Measurements from ENCODE around the gene SDHA.

SDHA gene

GRCh38 chr5:217494-218456 is at the start of gene SDHA, which contains the start of gene CCDC127:
Gene SDHA (plus strand): TSS chr5:218320. CDS start chr5:218356, 36 bp downstream.
Gene CCDC127 (minus strand): TSS chr5:218153. CDS start chr5:216849, 1,304 bp downstream.
- DNase-seq (ENCODE audit: low read depth), result peak; percentile 97

- DNase-seq (ENCODE audit: low read depth), result no peak
These were observed 48.9 kb upstream of the SDHA start for GRCh38 chr5:169071-169727.

GRCh38 chr5:169728-170094 is 48.4 kb upstream of the SDHA start:
- no peak for DNase-seq (ENCODE audit: low read depth)

GRCh38 chr5:170971-171800 is 46.9 kb upstream of the SDHA start:
- no peak for DNase-seq (ENCODE audit: low read depth)

DNA sequence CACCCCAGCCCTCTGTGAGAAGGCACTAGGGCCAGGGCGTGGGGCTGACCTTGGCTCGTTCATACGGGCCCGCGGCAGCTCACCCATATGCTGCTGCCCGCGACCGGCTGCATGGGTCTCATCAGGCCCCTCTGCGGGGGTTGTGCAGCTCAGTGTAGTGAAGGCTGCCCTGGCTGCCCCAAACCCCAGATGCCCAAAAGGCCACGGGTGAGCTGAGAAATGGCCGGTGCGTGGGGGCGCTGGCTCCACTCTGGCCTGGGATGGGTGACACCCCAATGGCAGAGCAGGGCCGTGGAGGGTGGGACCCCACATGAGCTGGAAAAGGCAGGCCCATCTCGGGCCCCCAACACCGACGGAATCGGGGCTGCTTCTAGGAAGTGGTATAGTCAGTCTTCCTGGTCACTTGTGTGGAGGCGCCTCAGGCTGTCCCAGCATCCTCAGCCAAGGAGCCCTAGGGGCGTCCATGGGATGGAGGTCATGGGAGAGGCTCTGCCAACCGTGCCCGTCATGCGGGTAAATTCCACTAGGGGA is 46.3 kb upstream of the SDHA start:
- no peak for DNase-seq (ENCODE audit: low read depth)

DNA sequence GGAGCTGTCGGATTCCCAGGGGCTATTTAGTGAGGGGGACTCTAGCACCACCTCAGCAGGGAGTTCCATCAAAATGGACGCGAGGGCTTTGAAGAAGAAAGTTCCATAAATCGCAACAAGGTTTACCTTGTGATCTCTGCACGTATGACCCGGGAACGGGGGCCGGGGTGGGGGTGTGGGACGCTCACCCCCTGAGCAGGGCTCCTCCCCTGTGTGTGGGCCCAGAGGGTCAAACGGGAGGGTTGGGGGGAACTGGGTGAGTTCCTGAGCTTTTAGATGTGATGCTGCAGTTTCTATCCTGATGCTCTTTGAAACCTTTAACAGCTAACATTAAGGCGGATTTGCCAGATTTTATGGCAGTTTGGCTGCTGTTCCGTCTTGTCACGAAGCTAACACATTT is 45.7 kb upstream of the SDHA start:
- DNase-seq (ENCODE audit: low read depth), result no peak

DNA sequence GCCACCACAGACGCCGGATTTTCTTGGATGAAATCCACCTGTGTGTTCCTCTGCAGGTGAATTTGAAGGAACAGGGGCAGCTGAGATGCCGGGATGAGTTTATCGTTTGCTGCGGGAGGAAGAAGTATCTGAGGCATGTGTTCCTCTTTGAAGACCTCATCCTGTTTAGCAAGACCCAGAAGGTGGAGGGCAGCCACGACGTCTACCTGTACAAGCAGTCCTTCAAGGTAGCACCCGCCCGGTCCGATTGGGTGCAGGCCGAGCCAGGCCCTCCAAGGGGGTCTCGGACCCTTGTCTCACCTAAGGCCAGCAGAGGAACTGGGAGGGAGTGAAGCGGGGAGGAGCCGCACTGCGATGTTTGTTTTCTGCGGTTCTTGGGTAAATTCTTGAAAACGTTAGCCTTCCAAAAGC is 45.3 kb upstream of the SDHA start:
- no peak for DNase-seq (ENCODE audit: low read depth)

- no peak for DNase-seq (ENCODE audit: low read depth)
These were observed 44.5 kb upstream of the SDHA start for GRCh38 chr5:173392-174290.

GRCh38 chr5:174291-174600 is 43.9 kb upstream of the SDHA start:
- no peak for DNase-seq (ENCODE audit: low read depth)

GRCh38 chr5:174876-175465 is 43.1 kb upstream of the SDHA start:
- DNase-seq (ENCODE audit: low read depth), result no peak

DNA sequence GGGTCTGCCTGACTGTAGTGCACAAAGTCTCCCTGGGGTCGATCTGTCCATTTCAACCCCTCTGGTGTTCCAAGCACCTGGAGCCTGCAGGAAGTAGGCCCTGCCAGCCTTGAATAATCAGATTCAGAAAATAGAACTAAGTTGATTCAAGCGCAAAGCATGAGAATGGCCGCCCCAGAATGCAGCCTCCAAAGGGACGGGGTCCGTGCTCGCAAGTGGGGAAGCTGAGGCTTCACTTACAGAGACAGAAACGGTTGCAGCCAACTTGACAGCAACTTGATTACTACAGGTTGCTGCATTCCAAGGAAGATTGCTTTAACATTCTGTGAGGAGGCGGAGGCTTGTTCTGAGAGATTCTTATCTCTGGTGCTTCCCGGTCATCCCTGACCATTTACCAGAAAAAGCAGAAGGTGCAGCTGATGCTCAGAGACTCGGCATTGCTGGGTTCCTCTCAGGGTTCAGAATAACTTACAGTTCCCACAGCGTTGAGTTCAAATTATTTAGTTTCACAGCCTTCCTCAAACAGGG is 41.8 kb upstream of the SDHA start:
- DNase-seq (ENCODE audit: low read depth), result no peak

DNA sequence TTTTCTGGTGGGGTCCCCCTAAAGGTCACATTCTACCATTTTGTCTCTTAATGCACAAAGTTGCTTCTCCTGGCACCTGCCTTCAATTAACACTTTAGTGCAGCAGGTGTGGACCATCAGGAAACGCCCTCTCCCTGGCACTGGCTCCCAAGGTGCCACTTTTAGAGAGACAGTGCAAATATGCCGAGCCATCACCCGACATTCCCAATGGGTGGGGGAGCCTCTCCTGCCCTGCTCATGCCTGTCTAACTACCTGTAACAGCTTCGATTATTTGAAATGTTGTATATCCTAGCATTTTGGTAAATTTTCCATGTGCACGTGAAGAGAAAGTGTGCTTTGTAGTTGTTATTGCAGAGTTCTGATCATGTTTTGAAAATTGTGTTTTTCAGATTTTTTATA is 40.0 kb upstream of the SDHA start:
- DNase-seq (ENCODE audit: low read depth), result no peak

DNA sequence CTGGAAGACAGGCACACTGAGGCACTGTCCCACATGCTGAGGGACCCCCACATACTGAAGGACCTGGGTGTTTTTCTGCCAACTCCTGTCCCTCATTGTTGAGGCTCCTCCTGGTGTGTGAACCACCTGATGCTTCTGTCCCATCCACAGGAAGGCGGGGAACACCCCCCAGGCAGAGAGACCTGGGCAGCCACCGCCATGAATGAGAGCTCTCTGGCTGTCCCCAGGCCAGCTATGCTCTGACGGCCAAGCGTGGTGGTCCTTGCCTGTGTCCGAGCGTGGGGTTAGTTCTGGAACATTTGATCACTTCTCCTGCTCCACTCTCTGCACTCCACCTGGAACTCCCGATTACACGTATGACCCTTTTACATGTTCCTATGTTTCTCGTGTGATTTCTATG is 38.7 kb upstream of the SDHA start:
- DNase-seq (ENCODE audit: low read depth), result no peak

DNA sequence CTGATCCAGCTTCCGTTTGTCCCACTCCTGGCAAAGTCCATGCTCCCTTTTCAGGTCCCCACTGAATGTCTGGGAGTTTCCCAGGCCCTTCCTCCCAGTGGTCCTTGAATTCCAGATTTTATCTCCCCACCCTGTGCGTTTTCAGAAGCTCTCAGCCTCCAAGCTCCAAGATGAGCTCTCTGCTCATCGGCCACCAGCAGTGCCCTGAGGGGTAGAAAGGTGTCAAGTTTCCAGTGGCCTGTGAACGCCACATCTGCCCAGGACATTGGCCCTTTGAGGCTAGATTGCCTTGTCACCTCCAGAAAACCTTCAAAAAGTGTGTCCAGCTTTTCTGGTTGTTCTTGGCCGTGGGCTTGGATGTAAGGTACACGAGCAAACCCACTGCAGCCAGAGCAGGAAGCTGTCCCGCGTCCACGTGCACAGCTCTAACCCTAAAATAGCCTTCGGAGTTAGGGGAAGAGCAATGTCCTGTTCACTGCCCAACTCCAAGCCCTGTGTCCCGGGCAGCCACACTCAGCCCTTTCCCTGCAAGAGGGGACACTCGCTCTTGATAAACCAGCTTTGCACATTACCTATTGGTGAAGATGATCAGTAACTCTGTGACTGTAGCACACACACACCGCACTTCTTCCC is 37.7 kb upstream of the SDHA start:
- DNase-seq (ENCODE audit: low read depth), result no peak

- DNase-seq (ENCODE audit: low read depth), result no peak
These were observed 37.0 kb upstream of the SDHA start for GRCh38 chr5:181160-181559.

DNA sequence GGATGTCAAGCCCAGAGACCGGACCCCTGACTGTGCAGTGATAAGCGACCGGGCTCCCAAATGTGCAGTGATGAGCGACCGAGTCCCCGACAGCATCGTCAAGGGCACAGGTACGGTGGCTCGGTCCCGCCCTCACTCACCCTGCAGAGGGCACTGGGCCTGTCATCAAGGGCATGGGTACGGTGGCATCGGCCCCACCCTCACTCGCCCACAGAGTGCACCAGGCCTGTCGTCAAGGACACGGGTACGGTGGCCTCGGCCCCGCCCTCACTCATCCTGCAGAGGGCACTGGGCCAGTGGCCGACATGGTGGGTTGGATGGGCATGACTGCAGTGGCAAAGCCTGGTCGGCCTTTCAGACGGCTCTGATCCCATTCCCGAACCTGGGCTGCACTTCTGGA is 36.6 kb upstream of the SDHA start:
- no peak for DNase-seq (ENCODE audit: low read depth)

DNA sequence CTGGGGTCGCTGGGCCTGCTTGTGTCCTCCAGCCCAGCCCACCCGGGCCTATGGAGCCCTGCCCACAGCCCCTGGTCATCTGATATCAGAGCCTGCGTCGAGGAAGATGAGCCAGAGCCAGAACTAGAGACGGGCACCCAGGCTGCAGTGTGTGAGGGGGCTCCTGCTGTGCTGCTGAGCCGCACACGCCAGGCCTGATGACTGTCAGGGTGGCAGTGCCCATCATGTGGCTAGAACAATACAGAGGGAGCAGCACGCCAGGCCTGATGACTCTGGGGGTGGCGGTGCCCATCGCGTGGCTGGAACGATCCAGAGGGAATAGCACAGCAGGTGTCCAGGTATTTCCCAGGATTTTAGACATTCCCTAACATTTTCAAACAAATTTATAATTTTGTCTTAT is 36.0 kb upstream of the SDHA start:
- no peak for DNase-seq (ENCODE audit: low read depth)

DNA sequence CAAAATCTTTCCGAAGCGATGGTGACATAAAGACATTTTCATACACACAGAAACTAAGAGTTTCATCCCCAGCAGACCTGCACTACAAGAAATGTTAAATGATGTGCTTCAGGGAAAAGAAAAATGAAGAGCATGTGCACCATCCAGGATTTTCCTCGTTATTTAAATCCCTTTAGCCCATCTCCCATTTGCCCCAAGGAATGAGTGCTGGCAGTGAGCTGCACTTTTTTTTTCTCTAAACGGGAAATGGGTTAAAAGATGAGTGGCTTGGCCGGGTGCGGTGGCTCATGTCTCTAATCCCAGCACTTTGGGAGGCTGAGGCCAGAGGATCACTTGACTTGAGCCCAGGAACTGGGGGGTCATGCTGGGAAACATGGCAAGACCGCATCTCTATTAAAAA is 33.6 kb upstream of the SDHA start:
- no peak for DNase-seq (ENCODE audit: low read depth)

GRCh38 chr5:185095-186070 is 32.7 kb upstream of the SDHA start:
- DNase-seq (ENCODE audit: low read depth), result no peak
